HG03103 (cell line): ENCODE data around the gene APBA2.
"Not testable (repeated sequence)": the region's sequence is repeated elsewhere in the genome, so short reads cannot be mapped to it uniquely, and the experiment has no call there.

Experiments
- ATAC-seq: cut with Tn5 transposase; IDR thresholded peaks from one replicate; pipeline ENCODE4 v1.9.1; 2021; ENCODE audit warnings: low read depth; ENCODE audit not compliant: unreplicated experiment

APBA2 gene

DNA sequence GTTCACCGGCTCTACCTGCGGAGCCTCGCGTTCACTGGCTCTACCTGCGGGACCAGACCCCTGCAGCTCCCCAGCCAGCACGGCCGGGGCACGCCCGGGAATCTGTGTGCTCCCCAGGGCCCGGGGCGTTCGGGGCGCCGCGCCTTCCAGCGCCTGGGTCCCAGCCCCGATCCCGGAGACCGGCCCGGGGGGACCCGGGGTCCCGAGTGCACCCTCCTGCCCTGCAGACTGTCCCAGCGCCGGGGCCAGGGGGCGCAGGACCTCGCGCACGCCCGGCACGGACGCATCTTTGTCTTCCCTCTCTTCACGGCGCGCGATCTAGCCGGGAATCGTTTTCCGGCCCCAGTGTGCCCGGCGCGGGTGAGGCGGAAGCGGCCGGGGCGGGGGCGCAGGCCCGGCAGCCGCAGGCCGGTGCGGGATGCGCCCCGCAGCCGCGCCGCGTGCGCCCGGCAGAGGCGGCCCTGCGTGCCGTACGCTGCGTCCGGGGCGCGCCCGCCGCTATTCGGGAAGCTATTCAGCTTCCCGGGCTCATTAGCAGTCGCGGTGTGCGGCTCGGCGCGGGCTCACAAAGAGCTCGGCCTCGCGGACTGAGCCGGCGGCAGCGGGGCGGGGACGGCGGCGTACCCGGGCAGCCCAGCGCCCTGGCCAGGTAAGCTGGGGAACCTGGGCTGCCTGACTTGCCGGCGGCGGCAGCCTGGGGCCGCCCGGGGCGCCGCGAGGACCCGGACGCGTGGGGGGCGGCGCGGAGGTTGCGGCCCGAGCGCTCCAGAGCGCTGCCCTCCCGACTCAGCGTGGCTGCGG is at the start of gene APBA2:
TSS of gene APBA2 (plus strand) at position 345 of the 801 bp plus-strand sequence. CDS start 167,911 bp downstream, outside the sequence.
- ATAC-seq = no peak

- not testable (repeated sequence) for ATAC-seq
Measured at GRCh38 chr15:28840285-28840684, 45.5 kb upstream of the APBA2 start.

DNA sequence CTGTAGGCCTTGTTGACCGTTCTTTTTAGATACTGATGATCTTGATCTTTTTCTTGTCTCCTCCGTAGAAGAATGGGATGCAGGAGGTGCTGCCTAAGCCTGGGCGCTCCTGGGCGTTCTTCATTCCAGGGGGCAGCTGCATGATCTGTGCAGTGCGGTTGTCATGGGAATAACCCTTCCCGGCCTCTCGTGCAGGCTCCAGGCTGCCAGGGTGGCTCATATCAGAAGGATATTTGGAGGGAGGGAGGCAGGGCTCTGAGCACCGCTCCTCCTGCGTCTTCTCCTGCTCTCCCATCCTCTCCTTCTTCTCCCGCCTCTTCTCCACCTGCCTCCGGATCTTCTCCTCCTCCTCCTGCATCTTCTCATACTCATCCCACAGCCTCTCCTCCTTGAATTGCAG is 43.6 kb upstream of the APBA2 start:
- ATAC-seq = not testable (repeated sequence)

GRCh38 chr15:28843520-28843919 is 42.3 kb upstream of the APBA2 start:
- ATAC-seq = not testable (repeated sequence)

GRCh38 chr15:28844147-28844546 is 41.6 kb upstream of the APBA2 start:
- not testable (repeated sequence) for ATAC-seq

GRCh38 chr15:28847247-28847646 is 38.5 kb upstream of the APBA2 start:
- ATAC-seq = not testable (repeated sequence)

- ATAC-seq = not testable (repeated sequence)
Measured at GRCh38 chr15:28847959-28848358, 37.8 kb upstream of the APBA2 start.

GRCh38 chr15:28848521-28848920 is 37.3 kb upstream of the APBA2 start, which contains the start of gene GOLGA6L7:
GOLGA6L7 (minus strand) TSS chr15:28848644; CDS start chr15:28848549, 95 bp downstream.
- not testable (repeated sequence) for ATAC-seq

DNA sequence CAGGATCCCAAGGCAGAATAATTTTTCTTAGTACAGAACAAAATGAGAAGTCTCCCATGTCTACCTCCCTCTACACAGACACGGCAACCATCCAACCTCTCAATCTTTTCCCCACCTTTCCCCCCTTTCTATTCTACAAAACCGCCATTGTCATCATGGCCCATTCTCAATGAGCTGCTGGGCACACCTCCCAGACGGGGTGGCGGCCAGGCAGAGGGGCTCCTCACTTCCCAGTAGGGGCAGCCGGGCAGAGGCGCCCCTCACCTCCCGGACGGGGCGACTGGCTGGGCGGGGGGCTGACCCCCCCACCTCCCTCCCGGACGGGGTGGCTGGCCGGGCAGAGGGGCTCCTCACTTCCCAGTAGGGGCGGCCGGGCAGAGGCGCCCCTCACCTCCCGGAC is 36.5 kb upstream of the APBA2 start:
- ATAC-seq = not testable (repeated sequence)

- not testable (repeated sequence) for ATAC-seq
Measured at GRCh38 chr15:28849766-28850165, 36.0 kb upstream of the APBA2 start.

DNA sequence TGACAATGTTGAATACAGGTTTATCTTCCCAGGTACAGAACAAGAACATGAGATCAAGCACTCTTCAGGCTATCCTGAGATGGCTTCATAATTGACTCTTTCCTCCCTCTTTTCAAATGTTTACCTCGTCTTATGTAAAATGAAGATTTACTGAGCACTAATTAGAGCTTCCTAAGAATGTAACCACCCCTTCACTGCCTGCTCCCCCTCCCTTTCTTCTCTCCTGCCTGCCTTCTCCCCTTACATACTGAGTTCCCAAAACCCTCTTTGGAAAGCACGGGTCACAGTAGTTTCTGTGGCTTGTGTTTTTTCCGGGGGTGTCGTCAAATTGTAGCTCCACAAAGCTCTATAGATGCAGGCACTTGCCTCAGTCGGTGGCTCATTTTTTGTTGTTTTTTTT is 32.1 kb upstream of the APBA2 start:
- ATAC-seq = not testable (repeated sequence)

- not testable (repeated sequence) for ATAC-seq
Measured at GRCh38 chr15:28854578-28854977, 31.2 kb upstream of the APBA2 start.

- no peak for ATAC-seq
Measured at GRCh38 chr15:28861031-28861534, 24.7 kb upstream of the APBA2 start.

- ATAC-seq = not testable (repeated sequence)
Measured at GRCh38 chr15:28861589-28862293, 24.0 kb upstream of the APBA2 start.

GRCh38 chr15:28868744-28869345 is 16.9 kb upstream of the APBA2 start:
- no peak for ATAC-seq

- no peak for ATAC-seq
Measured at GRCh38 chr15:28871168-28871567, 14.6 kb upstream of the APBA2 start.

GRCh38 chr15:28873006-28873405 is 12.8 kb upstream of the APBA2 start:
- no peak for ATAC-seq

- ATAC-seq = no peak
Measured at GRCh38 chr15:28873585-28874190, 12.1 kb upstream of the APBA2 start.

GRCh38 chr15:28875461-28876000 is 10.2 kb upstream of the APBA2 start:
- no peak for ATAC-seq

GRCh38 chr15:28876131-28876844 is 9.5 kb upstream of the APBA2 start:
- no peak for ATAC-seq
